ENCODE data around the gene NBEAL1.

- TF ChIP-seq EP300 (IDR thresholded peaks at IDR 0.05) = no peak
- TF ChIP-seq POLR2AphosphoS5 (IDR thresholded peaks at IDR 0.05) = no peak
These were observed 186.2 kb downstream of the NBEAL1 start for GRCh38 chr2:203200866-203201265.
